GM23248 (cell line): ENCODE measurements around the gene NUP50. TPM values are rescaled to one million over a fixed set of nuclear protein-coding genes. Genes with fewer than 3 reads are reported as not detected.

ENCODE experiments used
- DNase-seq: peaks from one replicate; pipeline ENCODE4 v3.0.0-alpha.2; 2015
- H2AFZ ChIP-seq: fragments of 200-600 bp; sonication (generic); 2 replicates; pipeline ENCODE4 v1.6.1; 2016; ENCODE audit warnings: antibody characterized with exemption
- H3F3A ChIP-seq: fragments of 200-600 bp; sonication (generic); 2 replicates; pipeline ENCODE4 v1.6.1; 2016; ENCODE audit warnings: mild to moderate bottlenecking, antibody characterized with exemption, mixed run types; ENCODE audit not compliant: insufficient read depth
- H3K27ac ChIP-seq: fragments of 200-600 bp; sonication (generic); 2 replicates; pipeline ENCODE4 v1.5.1; 2016; ENCODE audit warnings: mild to moderate bottlenecking
- H3K27me3 ChIP-seq: fragments of 200-600 bp; sonication (generic); replicated peaks from 2 replicates; pipeline ENCODE4 v1.6.1; 2016; ENCODE audit warnings: mild to moderate bottlenecking; ENCODE audit not compliant: insufficient read depth
- H3K36me3 ChIP-seq: fragments of 200-600 bp; sonication (generic); 2 replicates; pipeline ENCODE4 v1.6.1; 2016; ENCODE audit warnings: low read depth, mild to moderate bottlenecking
- H3K4me1 ChIP-seq: fragments of 200-600 bp; sonication (generic); 2 replicates; pipeline ENCODE4 v1.6.1; 2016; ENCODE audit warnings: mild to moderate bottlenecking; ENCODE audit not compliant: insufficient read depth
- H3K4me2 ChIP-seq: fragments of 200-600 bp; sonication (generic); one replicate; pipeline ENCODE4 v1.6.1; 2016; ENCODE audit warnings: mild to moderate bottlenecking; ENCODE audit not compliant: unreplicated experiment
- H3K4me3 ChIP-seq: fragments of 200-600 bp; sonication (generic); 2 replicates; pipeline ENCODE4 v1.5.1; 2016; ENCODE audit warnings: mild to moderate bottlenecking
- H3K79me2 ChIP-seq: fragments of 200-600 bp; sonication (generic); 2 replicates; pipeline ENCODE4 v1.6.1; 2016; ENCODE audit warnings: mild to moderate bottlenecking; ENCODE audit not compliant: insufficient read depth
- H3K9ac ChIP-seq: fragments of 200-600 bp; sonication (generic); 2 replicates; pipeline ENCODE4 v1.6.1; 2016; ENCODE audit warnings: mild to moderate bottlenecking
- H3K9me2 ChIP-seq: fragments of 200-600 bp; sonication (generic); 2 replicates; pipeline ENCODE4 v1.6.1; 2016; ENCODE audit warnings: mixed run types, mild to moderate bottlenecking, moderate library complexity; ENCODE audit not compliant: insufficient read depth
- H3K9me3 ChIP-seq: fragments of 200-600 bp; sonication (generic); one replicate; pipeline ENCODE4 v1.6.1; 2017; ENCODE audit warnings: low read depth
- H4K20me1 ChIP-seq: fragments of 200-600 bp; sonication (generic); 2 replicates; pipeline ENCODE4 v1.6.0; 2016; ENCODE audit not compliant: insufficient read depth
- EZH2 ChIP-seq: fragments of 200-600 bp; sonication (generic); IDR thresholded peaks from 2 replicates; pipeline ENCODE4 v1.6.1; 2018; ENCODE audit warnings: antibody characterized with exemption, mild to moderate bottlenecking; ENCODE audit not compliant: insufficient read depth, poor library complexity, severe bottlenecking
- EZH2phosphoT487 ChIP-seq: fragments of 200-600 bp; sonication (generic); IDR thresholded peaks from 2 replicates; pipeline ENCODE4 v1.6.1; 2018; ENCODE audit warnings: antibody characterized with exemption, moderate library complexity, mild to moderate bottlenecking, low read depth; ENCODE audit not compliant: insufficient read depth
- WGBS, 2 experiments: methylation state at CpG; one replicate each; pipeline ENCODE4 v1.1.6; 2015 to 2017; ENCODE audit warnings: low lambda C conversion rate in 2 of 2, low coverage in 1 of 2; ENCODE audit errors: missing lambda C conversion rate in 2 of 2; 5-methylcytosine and 5-hydroxymethylcytosine counted together
- in situ Hi-C: fragments of 300-500 bp; cut with MboI; formaldehyde crosslinking; loops from 2 replicates; pipeline ENCODE4 v1.15.0; 2020
- polyA plus RNA-seq: library from polyadenylated mRNA; unstranded; fragments of >200 nt; fragmentation: Nextera tagmentation; extraction: Ambion mirVana; gene quantifications from 2 replicates; pipeline ENCODE4 v1.2.1, GENCODE V29; 2016
- total RNA-seq: library from RNA; depleted of rRNA; stranded (reverse); fragments of >200 nt; shearing (Covaris generic); gene quantifications from 2 replicates; pipeline ENCODE4 v1.2.3, GENCODE V29; 2014

The NUP50 gene
- total and polyA plus RNA-seq, 2 experiments from 2014 or later, result 22.3 to 30.8 TPM

GRCh38 chr22:45192701-45193187, 29.0 kb downstream of the NUP50 start:
- H2AFZ ChIP-seq, result no peak overlapping the region
- no peak overlapping the region for H3K4me2 ChIP-seq
- no peak overlapping the region for H3K27ac ChIP-seq
- H3K27me3 ChIP-seq, result no peaks in the 10 kb centered on the region
- WGBS, 2 experiments, result 48 to 54% methylated on average over 13 of the region's 13 CpGs
- H3K79me2 ChIP-seq, result no peaks in the 10 kb centered on the region
- H3K36me3 ChIP-seq, result no peaks in the 10 kb centered on the region; the same call in 1 of the 2 replicates
- no peaks in the 10 kb centered on the region for H3K9me3 ChIP-seq
- no peaks in the 10 kb centered on the region for H3K9me2 ChIP-seq
- no peak for TF ChIP-seq EZH2phosphoT487
- TF ChIP-seq EZH2, result no peak
- H4K20me1 ChIP-seq, result no peaks in the 10 kb centered on the region
- no peaks in the 10 kb centered on the region for H3K4me1 ChIP-seq
- in situ Hi-C loops, result no loop called here
- H3K4me3 ChIP-seq, result no peak overlapping the region
- 0 out of 2 replicates have a peak, but pooled peaks cover 5% of the 10 kb centered on the region for H3F3A ChIP-seq
- no peak for DNase-seq
- no peak overlapping the region for H3K9ac ChIP-seq

- no peak for DNase-seq
- no peaks in the 10 kb centered on the region for H3K9me2 ChIP-seq
- no peaks in the 10 kb centered on the region for H3K4me1 ChIP-seq
- no peak overlapping the region for H3K4me2 ChIP-seq
- WGBS, 2 experiments, result 84 to 86% methylated on average over 17 of the region's 17 CpGs
- TF ChIP-seq EZH2 (no peak), EZH2phosphoT487 (no peak)
- no peaks in the 10 kb centered on the region for H3K79me2 ChIP-seq
- H3K27me3 ChIP-seq, result no peaks in the 10 kb centered on the region
- H4K20me1 ChIP-seq, result no peaks in the 10 kb centered on the region
- H3K36me3 ChIP-seq, result no peaks in the 10 kb centered on the region; the same call in 1 of the 2 replicates
- no peak overlapping the region for H3K9ac ChIP-seq
- in situ Hi-C loops, result no loop called here
- no peak overlapping the region for H3K27ac ChIP-seq
- no peaks in the 10 kb centered on the region for H3K9me3 ChIP-seq
- H2AFZ ChIP-seq, result no peak overlapping the region
- H3F3A ChIP-seq, result no peaks in the 10 kb centered on the region
- H3K4me3 ChIP-seq, result no peak overlapping the region
These were observed 31.0 kb downstream of the NUP50 start for GRCh38 chr22:45194686-45195085.

- H3K9me3 ChIP-seq, result no peaks in the 10 kb centered on the region
- no peak for DNase-seq
- no peaks in the 10 kb centered on the region for H3K9me2 ChIP-seq
- H3K4me1 ChIP-seq, result no peaks in the 10 kb centered on the region
- H3K79me2 ChIP-seq, result no peaks in the 10 kb centered on the region
- H3K4me3 ChIP-seq, result no peak overlapping the region
- no peak overlapping the region for H3K27ac ChIP-seq
- no peaks in the 10 kb centered on the region for H3F3A ChIP-seq
- 93% methylated on average over 7 of the region's 7 CpGs for WGBS, 2 experiments
- H4K20me1 ChIP-seq, result no peaks in the 10 kb centered on the region
- H3K9ac ChIP-seq, result no peak overlapping the region
- no peak overlapping the region for H3K4me2 ChIP-seq
- H3K27me3 ChIP-seq, result no peaks in the 10 kb centered on the region
- no peaks in the 10 kb centered on the region; the same call in 1 of the 2 replicates for H3K36me3 ChIP-seq
- TF ChIP-seq EZH2 (no peak), EZH2phosphoT487 (no peak)
- in situ Hi-C loops, result no loop called here
- no peak overlapping the region for H2AFZ ChIP-seq
These were observed 31.9 kb downstream of the NUP50 start for GRCh38 chr22:45195616-45196015.

- Histone ChIP-seq H2AFZ (no peak overlapping the region), H3K9me2 (no peaks in the 10 kb centered on the region), H3K4me1 (no peaks in the 10 kb centered on the region), H3K27me3 (no peaks in the 10 kb centered on the region), H3K36me3 (no peaks in the 10 kb centered on the region; the same call in 1 of the 2 replicates), H3K4me3 (no peak overlapping the region), H3K4me2 (no peak overlapping the region), H3K9me3 (no peaks in the 10 kb centered on the region), H4K20me1 (no peaks in the 10 kb centered on the region), H3K27ac (no peak overlapping the region), H3K79me2 (no peaks in the 10 kb centered on the region), H3F3A (no peaks in the 10 kb centered on the region), H3K9ac (no peak overlapping the region)
- WGBS, 2 experiments, result 95 to 98% methylated on average over 16 of the region's 16 CpGs
- TF ChIP-seq EZH2phosphoT487 (no peak), EZH2 (no peak)
- in situ Hi-C loops, result no loop called here
- no peak for DNase-seq
These were observed 32.6 kb downstream of the NUP50 start for GRCh38 chr22:45196308-45196707.
